GM18520 (cell line): Measurements from ENCODE around the gene BAHCC1.

Source experiments
- ATAC-seq: cut with Tn5 transposase; IDR thresholded peaks from one replicate; pipeline ENCODE4 v1.9.1; 2021; ENCODE audit not compliant: unreplicated experiment

BAHCC1 gene

GRCh38 chr17:81385320-81386111 lies 9.7 kb upstream of the BAHCC1 start:
- ATAC-seq: no peak

GRCh38 chr17:81386141-81386645 lies 9.1 kb upstream of the BAHCC1 start:
- ATAC-seq: no peak

- ATAC-seq: no peak
Observed at GRCh38 chr17:81386646-81387099, 8.6 kb upstream of the BAHCC1 start.

GRCh38 chr17:81387100-81388090 lies 7.9 kb upstream of the BAHCC1 start:
- no peak for ATAC-seq

GRCh38 chr17:81388091-81388611 lies 7.1 kb upstream of the BAHCC1 start:
- ATAC-seq: no peak

- ATAC-seq: no peak
Observed at GRCh38 chr17:81388612-81389367, 6.5 kb upstream of the BAHCC1 start.

GRCh38 chr17:81389585-81389984 lies 5.7 kb upstream of the BAHCC1 start:
- ATAC-seq: no peak

- no peak for ATAC-seq
Observed at GRCh38 chr17:81390029-81390872, 5.0 kb upstream of the BAHCC1 start.

GRCh38 chr17:81390873-81391255 lies 4.4 kb upstream of the BAHCC1 start:
- ATAC-seq: no peak

- ATAC-seq: no peak
Observed at GRCh38 chr17:81391293-81391935, 3.8 kb upstream of the BAHCC1 start.

GRCh38 chr17:81391936-81392908 lies 3.0 kb upstream of the BAHCC1 start:
- no peak for ATAC-seq

- ATAC-seq: no peak
Observed at GRCh38 chr17:81392909-81393654, 2.2 kb upstream of the BAHCC1 start.

- ATAC-seq: no peak
Observed at GRCh38 chr17:81393684-81394376, 1.4 kb upstream of the BAHCC1 start.

- no peak for ATAC-seq
Observed at GRCh38 chr17:81394377-81394920, 808 bp upstream of the BAHCC1 start.

- no peak for ATAC-seq
Observed at GRCh38 chr17:81395600-81396277, 482 bp downstream of the BAHCC1 start.

GRCh38 chr17:81396278-81396721 lies 1.0 kb downstream of the BAHCC1 start:
- no peak for ATAC-seq
